Thyroid gland (tissue), 4 donors: ENCODE results near the gene MAPK1.

Source experiments
- CTCF ChIP-seq, 6 experiments: fragments of 200-600 bp in 3 of 6; fragments of 450-650 bp in 3 of 6; sonication (generic) in 3 of 6; IDR thresholded peaks; one replicate each; pipeline ENCODE4 v1.5.1; 2016 to 2019; ENCODE audit warnings: antibody characterized with exemption in 6 of 6, mild to moderate bottlenecking in 2 of 6, inconsistent platforms in 1 of 6, moderate library complexity in 1 of 6
- POLR2A ChIP-seq, 2 donors: fragments of 450-650 bp; IDR thresholded peaks; one replicate each; pipeline ENCODE4 v1.6.1; 2017; ENCODE audit warnings: antibody characterized with exemption in 2 of 2, mild to moderate bottlenecking in 2 of 2, moderate library complexity in 1 of 2

- no peak for TF ChIP-seq CTCF (IDR thresholded peaks at IDR 0.05)
- no peak for TF ChIP-seq POLR2A (IDR thresholded peaks at IDR 0.05)
Measured at GRCh38 chr22:21816787-21817496, 50.5 kb downstream of the MAPK1 start.
